GM12801 (cell line): ENCODE results near the gene HPCAL4.

ENCODE experiments used
- TF ChIP-seq, protein P1 (sequence below): IDR thresholded peaks from one replicate; pipeline ENCODE4 v1.5.1; 2011; ENCODE audit warnings: control low read depth; ENCODE audit not compliant: insufficient read length; ENCODE audit errors: extremely low read depth

Gene HPCAL4

DNA sequence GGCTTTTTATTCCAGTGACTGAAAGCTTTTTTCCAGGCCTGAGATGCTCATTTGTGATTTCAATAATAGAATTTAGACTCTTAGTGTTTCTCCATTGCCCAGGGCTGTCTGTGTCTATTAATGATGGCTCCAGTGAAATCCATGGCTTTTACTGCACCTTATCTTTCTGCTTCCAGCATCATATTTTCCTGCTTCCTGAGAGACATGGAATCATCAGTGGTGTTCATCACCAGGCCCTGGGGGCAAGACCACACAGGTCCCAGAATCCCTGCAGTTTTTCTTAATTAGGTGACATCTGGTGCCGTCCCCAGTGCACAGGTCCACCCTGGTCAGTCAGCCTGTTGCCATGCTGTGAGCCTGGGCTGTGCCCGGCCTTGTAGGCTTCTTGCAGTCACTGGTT lies 34.8 kb downstream of the HPCAL4 start:
- TF ChIP-seq, protein P1, sequence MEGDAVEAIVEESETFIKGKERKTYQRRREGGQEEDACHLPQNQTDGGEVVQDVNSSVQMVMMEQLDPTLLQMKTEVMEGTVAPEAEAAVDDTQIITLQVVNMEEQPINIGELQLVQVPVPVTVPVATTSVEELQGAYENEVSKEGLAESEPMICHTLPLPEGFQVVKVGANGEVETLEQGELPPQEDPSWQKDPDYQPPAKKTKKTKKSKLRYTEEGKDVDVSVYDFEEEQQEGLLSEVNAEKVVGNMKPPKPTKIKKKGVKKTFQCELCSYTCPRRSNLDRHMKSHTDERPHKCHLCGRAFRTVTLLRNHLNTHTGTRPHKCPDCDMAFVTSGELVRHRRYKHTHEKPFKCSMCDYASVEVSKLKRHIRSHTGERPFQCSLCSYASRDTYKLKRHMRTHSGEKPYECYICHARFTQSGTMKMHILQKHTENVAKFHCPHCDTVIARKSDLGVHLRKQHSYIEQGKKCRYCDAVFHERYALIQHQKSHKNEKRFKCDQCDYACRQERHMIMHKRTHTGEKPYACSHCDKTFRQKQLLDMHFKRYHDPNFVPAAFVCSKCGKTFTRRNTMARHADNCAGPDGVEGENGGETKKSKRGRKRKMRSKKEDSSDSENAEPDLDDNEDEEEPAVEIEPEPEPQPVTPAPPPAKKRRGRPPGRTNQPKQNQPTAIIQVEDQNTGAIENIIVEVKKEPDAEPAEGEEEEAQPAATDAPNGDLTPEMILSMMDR, result no peak

DNA sequence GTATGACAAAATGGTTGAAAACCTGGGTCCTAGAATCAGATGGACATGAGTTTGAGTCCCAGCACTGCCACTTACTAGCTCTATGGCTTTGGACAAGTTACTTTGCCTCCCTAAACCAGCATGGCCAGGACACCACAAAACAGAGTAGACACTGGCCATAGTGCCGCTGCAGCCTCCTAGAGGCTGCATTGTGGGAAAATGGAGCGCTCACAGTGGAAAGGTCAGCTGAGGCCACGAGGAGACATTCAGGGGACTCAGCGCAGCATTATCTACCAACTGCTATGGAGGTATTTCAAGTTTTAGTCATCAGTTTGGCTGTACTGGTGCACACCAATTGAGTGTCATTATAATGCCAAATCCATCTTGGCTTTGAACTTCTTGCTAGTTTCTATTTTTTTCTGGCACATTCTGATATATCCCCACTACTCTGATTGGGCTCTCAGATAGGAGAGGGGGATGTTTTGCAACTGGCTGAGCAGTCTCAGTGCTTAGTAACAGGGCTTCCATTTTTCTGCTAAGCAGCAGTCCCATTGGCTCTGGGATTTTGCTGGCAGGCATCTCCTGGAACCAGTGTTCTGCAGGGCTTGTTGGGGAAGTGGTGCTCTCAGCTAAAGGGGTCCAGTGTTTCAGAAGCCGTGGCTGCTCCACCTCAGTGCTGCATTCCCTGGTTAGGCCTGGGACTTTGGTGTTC lies 35.5 kb downstream of the HPCAL4 start:
- TF ChIP-seq, protein P1, result no peak

DNA sequence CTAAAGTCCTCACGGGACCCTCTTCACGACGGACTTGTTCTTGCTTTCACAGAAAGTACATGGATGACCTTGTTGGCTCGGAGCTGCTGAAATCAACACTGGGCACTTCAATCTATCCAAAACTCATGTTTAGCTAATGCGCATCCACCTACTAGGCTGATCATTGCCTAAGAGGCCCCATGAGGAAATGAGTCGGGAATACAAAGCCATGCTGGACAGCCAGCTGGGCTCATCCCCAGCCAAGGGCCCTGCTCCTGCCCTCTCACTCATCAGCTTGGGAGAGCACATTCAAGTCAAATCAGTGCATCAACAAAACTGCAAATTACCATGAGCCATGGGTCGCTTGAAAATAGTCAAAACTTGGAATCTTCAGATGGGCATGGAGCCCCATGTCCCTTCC lies 36.9 kb downstream of the HPCAL4 start:
- TF ChIP-seq, protein P1, result no peak

DNA sequence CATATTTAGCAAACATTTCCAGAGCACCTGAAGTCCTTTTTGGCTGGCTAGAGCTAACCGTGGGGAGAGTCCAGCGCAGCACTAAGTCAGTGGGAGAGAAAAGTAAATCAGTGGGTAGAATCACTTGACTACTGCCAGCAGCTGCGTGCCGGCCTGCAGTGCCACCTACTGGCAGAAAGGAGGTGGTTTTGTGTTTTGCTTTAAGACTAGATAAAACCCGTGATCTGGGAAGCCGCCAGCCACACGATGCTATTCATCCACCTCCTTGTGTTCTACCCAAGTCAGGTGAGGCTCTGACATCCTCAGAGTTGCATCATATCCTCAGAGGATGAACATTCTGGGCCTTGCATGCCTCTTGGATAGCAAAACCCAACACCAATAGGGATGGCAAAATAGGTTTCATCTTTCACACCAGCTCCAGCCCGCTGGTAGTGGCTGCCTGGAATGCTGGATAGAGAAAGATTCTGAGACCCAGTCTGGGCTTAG lies 37.6 kb downstream of the HPCAL4 start:
- TF ChIP-seq, protein P1, result no peak

DNA sequence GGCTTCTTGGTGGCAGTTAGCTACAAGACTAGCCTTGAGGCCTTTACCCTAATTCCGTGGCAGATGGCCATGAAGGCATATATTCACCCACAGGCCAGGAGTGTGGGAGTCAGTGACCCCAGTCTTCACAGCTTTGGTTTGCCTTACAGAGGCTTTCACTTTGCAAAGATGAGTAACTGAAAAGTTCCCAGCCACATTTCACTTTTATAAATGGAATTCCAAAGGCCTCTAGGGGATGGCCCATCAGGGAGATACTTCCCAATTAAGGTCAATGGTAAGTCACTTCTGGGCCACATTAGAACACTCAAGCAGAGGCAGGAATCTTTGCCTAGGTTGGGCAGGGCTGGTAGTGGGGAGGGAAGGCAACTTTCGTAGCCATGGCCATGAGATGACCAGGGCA lies 38.7 kb downstream of the HPCAL4 start:
- TF ChIP-seq, protein P1, result no peak

DNA sequence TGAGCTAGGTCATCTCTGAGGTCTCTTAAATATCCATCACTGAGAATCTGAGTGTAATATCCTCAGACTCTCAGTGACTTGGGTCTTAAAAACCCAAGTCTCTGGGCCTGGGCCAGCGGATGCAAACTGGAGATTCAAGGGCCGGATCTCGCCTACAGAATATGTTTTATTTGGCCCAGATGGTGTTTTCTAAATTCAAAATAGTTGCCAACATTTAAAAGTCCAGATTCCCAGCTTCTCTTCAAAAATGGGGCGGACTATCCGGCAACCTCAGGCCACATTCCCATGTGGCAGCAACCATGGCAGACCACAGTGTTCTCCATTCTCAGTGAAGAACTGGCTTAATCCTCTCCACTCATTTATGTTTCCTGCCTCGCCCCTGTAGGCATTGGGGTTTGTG lies 39.1 kb downstream of the HPCAL4 start:
- TF ChIP-seq, protein P1, result no peak

DNA sequence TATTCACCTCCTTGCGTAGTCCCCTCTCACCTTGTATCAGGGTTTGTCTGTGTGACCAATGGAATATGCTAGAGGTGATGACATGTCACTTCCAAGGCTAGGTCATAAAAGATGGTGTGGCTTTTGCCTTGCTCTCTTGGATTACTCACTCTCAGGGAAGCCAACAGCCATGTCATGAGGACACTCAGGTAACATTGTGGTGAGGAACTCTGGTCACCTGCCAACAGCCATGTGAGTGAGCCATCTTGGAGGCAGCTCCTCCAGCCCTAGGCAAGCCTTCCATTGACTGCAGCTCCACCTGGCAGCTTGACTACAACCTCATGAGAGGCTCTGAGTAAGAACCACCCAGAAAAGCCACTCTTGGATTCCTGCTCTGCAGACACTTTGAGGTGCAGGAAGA lies 40.8 kb downstream of the HPCAL4 start:
- TF ChIP-seq, protein P1, result no peak
